GM23338 (cell line): Measurements from ENCODE around the gene TBC1D10B. TPM values are rescaled to one million over a fixed set of nuclear protein-coding genes. Genes with fewer than 3 reads are reported as not detected.

Source experiments
- ATAC-seq: fragments of 200-7000 bp; cut with Tn5 transposase; 3 replicates; pipeline ENCODE4 v1.9.1; 2020
- DNase-seq: peaks from one replicate; pipeline ENCODE4 v3.0.0-alpha.2; 2015; ENCODE audit warnings: low spot score
- H2AFZ ChIP-seq: fragments of 200-600 bp; sonication (generic); 2 replicates; pipeline ENCODE4 v1.8.0; 2016; ENCODE audit warnings: antibody characterized with exemption, mild to moderate bottlenecking, moderate library complexity
- H3F3A ChIP-seq: fragments of 200-600 bp; sonication (generic); replicated peaks from 2 replicates; pipeline ENCODE4 v1.8.0; 2017; ENCODE audit warnings: antibody characterized with exemption, mixed run types, low read depth
- H3K27ac ChIP-seq: fragments of 200-600 bp; sonication (generic); 2 replicates; pipeline ENCODE4 v1.6.1; 2016; ENCODE audit warnings: low read depth
- H3K27me3 ChIP-seq: fragments of 200-600 bp; sonication (generic); 2 replicates; pipeline ENCODE4 v1.8.0; 2016; ENCODE audit warnings: mild to moderate bottlenecking, mixed run types, moderate library complexity; ENCODE audit not compliant: insufficient read depth
- H3K36me3 ChIP-seq: fragments of 200-600 bp; sonication (generic); 2 replicates; pipeline ENCODE4 v1.8.0; 2016; ENCODE audit warnings: mild to moderate bottlenecking; ENCODE audit not compliant: insufficient read depth
- H3K4me1 ChIP-seq: fragments of 200-600 bp; sonication (generic); 2 replicates; pipeline ENCODE4 v1.8.0; 2016; ENCODE audit warnings: mild to moderate bottlenecking, moderate library complexity; ENCODE audit not compliant: insufficient read depth
- H3K4me2 ChIP-seq: fragments of 200-600 bp; sonication (generic); 2 replicates; pipeline ENCODE4 v1.7.1; 2017; ENCODE audit warnings: mixed run types
- H3K4me3 ChIP-seq: fragments of 200-600 bp; sonication (generic); 2 replicates; pipeline ENCODE4 v1.6.1; 2016; ENCODE audit warnings: mixed run types
- H3K79me2 ChIP-seq: fragments of 200-600 bp; sonication (generic); replicated peaks from 2 replicates; pipeline ENCODE4 v1.8.0; 2017; ENCODE audit warnings: mild to moderate bottlenecking; ENCODE audit not compliant: insufficient read depth
- H3K9me2 ChIP-seq: fragments of 200-600 bp; sonication (generic); 2 replicates; pipeline ENCODE4 v1.8.0; 2017; ENCODE audit not compliant: insufficient read depth
- H4K20me1 ChIP-seq: fragments of 200-600 bp; sonication (generic); replicated peaks from 2 replicates; pipeline ENCODE4 v1.8.0; 2017; ENCODE audit warnings: mild to moderate bottlenecking; ENCODE audit not compliant: insufficient read depth
- H3K27ac Mint-ChIP-seq: 2 replicates; pipeline ENCODE4 v1.8.0; 2020; ENCODE audit warnings: inconsistent platforms, mild to moderate bottlenecking, moderate library complexity, mixed read lengths
- H3K27me3 Mint-ChIP-seq: 3 replicates; pipeline ENCODE4 v1.8.0; 2022; ENCODE audit warnings: low read depth, mild to moderate bottlenecking, moderate library complexity, mixed read lengths, inconsistent platforms; ENCODE audit not compliant: insufficient read depth, poor library complexity
- H3K36me3 Mint-ChIP-seq: 3 replicates; pipeline ENCODE4 v1.8.0; 2021; ENCODE audit warnings: low read depth, mild to moderate bottlenecking, inconsistent platforms, moderate library complexity, mixed read lengths
- H3K4me1 Mint-ChIP-seq: 3 replicates; pipeline ENCODE4 v1.8.0; 2020; ENCODE audit warnings: mild to moderate bottlenecking, inconsistent platforms, mixed read lengths
- H3K4me3 Mint-ChIP-seq: 3 replicates; pipeline ENCODE4 v1.8.0; 2021; ENCODE audit warnings: moderate library complexity, mild to moderate bottlenecking, inconsistent platforms, mixed read lengths
- H3K9me3 Mint-ChIP-seq: 3 replicates; pipeline ENCODE4 v1.8.0; 2020; ENCODE audit warnings: moderate library complexity, mild to moderate bottlenecking, inconsistent platforms, mixed read lengths
- CREB1 ChIP-seq: fragments of 250-450 bp; sonication (Bioruptor Pico); IDR thresholded peaks from 2 replicates; pipeline ENCODE4 v1.5.0; 2020; ENCODE audit warnings: low read depth, mild to moderate bottlenecking, moderate library complexity
- ETS1 ChIP-seq: IDR thresholded peaks from 2 replicates; pipeline ENCODE4 v1.6.1; 2016; ENCODE audit warnings: antibody characterized with exemption
- POLR2AphosphoS5 ChIP-seq: IDR thresholded peaks from 2 replicates; pipeline ENCODE4 v1.6.1; 2016; ENCODE audit warnings: antibody characterized with exemption, low read depth
- ZNF462 ChIP-seq: fragments of 250-450 bp; sonication (Bioruptor Pico); IDR thresholded peaks from 2 replicates; pipeline ENCODE4 v1.5.0; 2020; ENCODE audit warnings: mild to moderate bottlenecking, moderate library complexity
- polyA plus RNA-seq: library from polyadenylated mRNA; unstranded; fragments of >200 nt; fragmentation: Nextera tagmentation; extraction: Ambion mirVana; gene quantifications from 2 replicates; pipeline ENCODE4 v1.2.1, GENCODE V29; 2016
- total RNA-seq: library from RNA; depleted of rRNA; stranded (reverse); fragments of >200 nt; shearing (Covaris generic); gene quantifications from 2 replicates; pipeline ENCODE4 v1.2.3, GENCODE V29; 2014

TBC1D10B gene
- total and polyA plus RNA-seq, 2 experiments from 2014 or later, result 13.3 to 30.8 TPM

- peak overlapping the region; percentile 100 for H3K27ac Mint-ChIP-seq
- Histone ChIP-seq H3K79me2 (0 out of 2 replicates have a peak, but pooled peaks cover 4% of the 10 kb centered on the region), H3K9me2 (no peaks in the 10 kb centered on the region), H3K27me3 (no peaks in the 10 kb centered on the region), H4K20me1 (no peaks in the 10 kb centered on the region), H3K4me3 (peak overlapping the region; percentile 94), H2AFZ (peak overlapping the region; percentile 93), H3F3A (peaks cover 24% of the 10 kb centered on the region), H3K36me3 (no peaks in the 10 kb centered on the region), H3K27ac (peak overlapping the region; percentile 100), H3K4me2 (peak overlapping the region; percentile 99), H3K4me1 (peaks cover 11% of the 10 kb centered on the region)
- peaks cover 24% of the 10 kb centered on the region for H3K27me3 Mint-ChIP-seq
- TF ChIP-seq CREB1 (peak; percentile 92), POLR2AphosphoS5 (peak; percentile 59), ZNF462 (no peak), ETS1 (no peak)
- peaks cover 3% of the 10 kb centered on the region; the same call in 2 of the 3 replicates for H3K36me3 Mint-ChIP-seq
- H3K9me3 Mint-ChIP-seq, result no peaks in the 10 kb centered on the region; the same call in none of the 3 replicates
- peak; percentile 93 for DNase-seq
- no peak; the same call in 2 of the 3 replicates for ATAC-seq
- peaks cover 24% of the 10 kb centered on the region for H3K4me1 Mint-ChIP-seq
- H3K4me3 Mint-ChIP-seq, result peak overlapping the region; percentile 93
Measured at GRCh38 chr16:30377812-30378235, 7.5 kb upstream of the TBC1D10B start.
